NCI-H2196 treated with DMSO at 0.1 percent for 48 hours (cell line): ENCODE results near the gene ZNF280B.
"Not testable (repeated sequence)": the region's sequence is repeated elsewhere in the genome, so short reads cannot be mapped to it uniquely, and the experiment has no call there.

ENCODE experiments used
- DNase-seq: peaks from one replicate; lab custom pipeline; 2025; ENCODE audit not compliant: unreplicated experiment; lab: John Stamatoyannopoulos, UW

ZNF280B gene

GRCh38 chr22:22464541-22465054, 43.9 kb downstream of the ZNF280B start:
- DNase-seq: no peak

- DNase-seq: peak; percentile 2
Observed at GRCh38 chr22:22463855-22464540, 44.5 kb downstream of the ZNF280B start.

- DNase-seq: no peak
Observed at GRCh38 chr22:22462813-22463567, 45.6 kb downstream of the ZNF280B start.

- no peak for DNase-seq
Observed at GRCh38 chr22:22461583-22461982, 47.0 kb downstream of the ZNF280B start.

GRCh38 chr22:22461111-22461510, 47.4 kb downstream of the ZNF280B start:
- no peak for DNase-seq

- no peak for DNase-seq
Observed at GRCh38 chr22:22460635-22461034, 47.9 kb downstream of the ZNF280B start.

GRCh38 chr22:22460060-22460459, 48.5 kb downstream of the ZNF280B start:
- no peak for DNase-seq

- no peak for DNase-seq
Observed at GRCh38 chr22:22458896-22459588, 49.5 kb downstream of the ZNF280B start.

- DNase-seq: no peak
Observed at GRCh38 chr22:22458387-22458786, 50.2 kb downstream of the ZNF280B start.

- no peak for DNase-seq
Observed at GRCh38 chr22:22454997-22455396, 53.5 kb downstream of the ZNF280B start.

GRCh38 chr22:22452996-22453686, 55.4 kb downstream of the ZNF280B start:
- no peak for DNase-seq

GRCh38 chr22:22452211-22452610, 56.3 kb downstream of the ZNF280B start:
- DNase-seq: no peak

GRCh38 chr22:22450343-22450839, 58.2 kb downstream of the ZNF280B start:
- no peak for DNase-seq

- no peak for DNase-seq
Observed at GRCh38 chr22:22449819-22450218, 58.7 kb downstream of the ZNF280B start.

- no peak for DNase-seq
Observed at GRCh38 chr22:22446517-22446916, 62.0 kb downstream of the ZNF280B start.

GRCh38 chr22:22444007-22444589, 64.4 kb downstream of the ZNF280B start:
- DNase-seq: not testable (repeated sequence)

GRCh38 chr22:22442928-22443709, 65.4 kb downstream of the ZNF280B start:
- DNase-seq: no peak

- not testable (repeated sequence) for DNase-seq
Observed at GRCh38 chr22:22441626-22442025, 66.9 kb downstream of the ZNF280B start.

GRCh38 chr22:22440188-22440587, 68.4 kb downstream of the ZNF280B start:
- DNase-seq: no peak
